Calu3 (cell line): Measurements from ENCODE around the gene ARL6IP5. TPM values are rescaled to one million over a fixed set of nuclear protein-coding genes. Genes with fewer than 3 reads are reported as not detected.

Experiments used
- BruUV-seq: library from RNA; stranded (reverse); fragments of 400-500 nt; replicated peaks from 2 replicates; lab custom pipeline; 2021; lab: Mats Ljungman, UMichigan
- CTCF ChIA-PET: fragments of 300-600 bp; sonication (Branson Sonifier 250); formaldehyde crosslinking; loops from one replicate; lab custom pipeline; 2022; ENCODE audit warnings: antibody characterized with exemption; lab: Charles Lee
- DNase-seq: peaks from one replicate; pipeline ENCODE4 v3.0.0; 2022
- H3K27ac Mint-ChIP-seq: one replicate; pipeline ENCODE4 v1.8.0; 2022; ENCODE audit warnings: mixed read lengths; ENCODE audit not compliant: unreplicated experiment
- H3K27me3 Mint-ChIP-seq: one replicate; pipeline ENCODE4 v1.8.0; 2022; ENCODE audit warnings: mixed read lengths; ENCODE audit not compliant: unreplicated experiment
- H3K36me3 Mint-ChIP-seq: one replicate; pipeline ENCODE4 v1.8.0; 2022; ENCODE audit warnings: mild to moderate bottlenecking, moderate library complexity, mixed read lengths; ENCODE audit not compliant: insufficient read depth, unreplicated experiment
- H3K4me1 Mint-ChIP-seq: one replicate; pipeline ENCODE4 v1.8.0; 2022; ENCODE audit warnings: mild to moderate bottlenecking, low read depth, mixed read lengths; ENCODE audit not compliant: unreplicated experiment
- H3K4me3 Mint-ChIP-seq: one replicate; pipeline ENCODE4 v1.8.0; 2022; ENCODE audit warnings: mild to moderate bottlenecking, low read depth, moderate library complexity, mixed read lengths; ENCODE audit not compliant: unreplicated experiment
- H3K9me3 Mint-ChIP-seq: one replicate; pipeline ENCODE4 v1.8.0; 2022; ENCODE audit warnings: low read depth, mixed read lengths; ENCODE audit not compliant: unreplicated experiment
- CTCF ChIP-seq: fragments of 200-600 bp; IDR thresholded peaks from one replicate; pipeline ENCODE4 v1.8.0; 2022; ENCODE audit warnings: antibody characterized with exemption; ENCODE audit not compliant: unreplicated experiment
- intact Hi-C: fragments of 100-400 bp; cut with micrococcal nuclease; formaldehyde crosslinking; loops from one replicate; pipeline ENCODE4 v1.10.0; 2022; ENCODE audit not compliant: unreplicated experiment
- total RNA-seq: library from RNA; stranded (reverse); gene quantifications from 2 replicates; pipeline ENCODE4 v1.2.3, GENCODE V29; 2022

ARL6IP5 gene
- total RNA-seq, 1 experiment from 2014 or later = 76.9 TPM

DNA sequence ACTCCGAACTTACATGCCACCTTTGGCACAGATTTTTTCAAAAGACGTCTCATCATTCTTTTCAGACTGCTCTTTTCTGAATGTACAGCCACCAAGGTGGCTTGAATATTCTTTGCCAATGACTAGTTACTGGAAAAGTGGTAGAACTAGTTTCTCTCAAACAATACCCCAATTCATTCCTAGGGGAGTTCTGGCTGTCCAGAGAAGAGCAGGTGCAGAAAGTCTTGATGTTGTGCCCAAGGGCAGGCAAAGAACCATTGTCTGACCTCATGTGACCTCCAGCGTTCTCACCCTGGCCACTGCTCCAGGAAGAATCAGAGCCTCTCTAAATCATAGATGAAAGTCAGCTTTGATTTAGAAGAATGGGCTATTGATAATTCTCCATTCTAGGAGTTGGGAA lies 32.2 kb downstream of the ARL6IP5 start:
- Mint-ChIP-seq H3K4me1 (peaks cover 39% of the 10 kb centered on the region), H3K27me3 (no peaks in the 10 kb centered on the region), H3K27ac (peak overlapping the region; percentile 91), H3K4me3 (peak overlapping the region; percentile 45), H3K9me3 (peaks cover 2% of the 10 kb centered on the region), H3K36me3 (peaks cover 5% of the 10 kb centered on the region)
- intact Hi-C loops = loop anchor here (2.0 kb wide), 1 partner anchor 30 kb away; no protein-coding TSS in a partner anchor
- BruUV-seq = no TSS peak
- CTCF ChIA-PET = interaction anchor here (1.7 kb wide), 1 partner anchor 11 kb away, joined by 8 read pairs; no protein-coding TSS in a partner anchor
- peak; percentile 76 for DNase-seq
- TF ChIP-seq CTCF = no peak

DNA sequence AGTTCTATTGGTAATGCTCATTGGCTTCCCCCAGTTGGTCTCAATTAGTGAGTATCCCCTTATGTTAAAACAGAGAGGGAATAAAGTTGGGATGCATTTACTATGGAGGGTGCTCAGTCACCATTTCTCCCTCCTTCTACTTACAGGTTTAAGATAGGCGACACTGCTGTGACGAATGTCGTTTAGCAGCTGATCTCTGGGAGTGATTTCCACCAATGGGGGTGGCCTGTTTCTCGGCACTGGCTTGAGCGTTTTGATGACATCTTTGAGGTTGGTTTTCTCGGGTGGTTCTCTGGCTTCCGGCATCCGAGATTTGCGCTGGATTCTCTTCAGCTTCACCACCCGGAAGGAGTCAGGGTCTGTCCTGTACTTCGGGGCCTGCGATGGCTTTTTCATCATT lies 33.8 kb downstream of the ARL6IP5 start:
- H3K4me1 Mint-ChIP-seq = peaks cover 41% of the 10 kb centered on the region
- no peak overlapping the region for H3K4me3 Mint-ChIP-seq
- peaks cover 5% of the 10 kb centered on the region for H3K36me3 Mint-ChIP-seq
- intact Hi-C loops = no loop called here
- no peak for DNase-seq
- no peak overlapping the region for H3K27ac Mint-ChIP-seq
- BruUV-seq = no TSS peak
- peaks cover 2% of the 10 kb centered on the region for H3K9me3 Mint-ChIP-seq
- CTCF ChIA-PET = interaction anchor here (0.6 kb wide), 1 partner anchor 268 kb away, joined by 3 read pairs; no protein-coding TSS in a partner anchor
- no peaks in the 10 kb centered on the region for H3K27me3 Mint-ChIP-seq
- TF ChIP-seq CTCF = no peak

DNA sequence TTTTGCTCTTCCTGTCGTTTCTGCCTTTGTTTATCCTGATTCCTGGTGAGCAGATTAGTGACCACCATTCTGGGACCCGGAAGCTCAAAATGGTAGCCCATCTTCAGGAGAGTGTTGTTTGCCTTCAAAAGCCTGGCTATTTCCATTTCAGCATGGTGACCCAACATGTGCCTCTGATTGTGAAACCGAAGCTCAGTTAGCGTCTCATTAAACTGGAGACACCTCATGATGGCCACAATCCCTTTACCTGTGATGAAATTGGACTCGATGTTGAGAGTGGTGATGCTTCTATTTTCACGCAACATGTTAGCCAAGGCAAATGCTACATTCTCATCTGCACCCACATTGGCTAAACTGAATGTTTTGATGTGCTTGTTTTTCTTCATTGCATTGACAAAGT lies 34.4 kb downstream of the ARL6IP5 start:
- intact Hi-C loops = no loop called here
- Mint-ChIP-seq H3K36me3 (peaks cover 5% of the 10 kb centered on the region), H3K4me3 (no peak overlapping the region), H3K27me3 (no peaks in the 10 kb centered on the region), H3K27ac (no peak overlapping the region), H3K9me3 (peaks cover 2% of the 10 kb centered on the region), H3K4me1 (peaks cover 36% of the 10 kb centered on the region)
- CTCF ChIA-PET = interaction anchor here (0.6 kb wide), 1 partner anchor 267 kb away, joined by 3 read pairs; no protein-coding TSS in a partner anchor
- no peak for TF ChIP-seq CTCF
- BruUV-seq = no TSS peak
- no peak for DNase-seq

DNA sequence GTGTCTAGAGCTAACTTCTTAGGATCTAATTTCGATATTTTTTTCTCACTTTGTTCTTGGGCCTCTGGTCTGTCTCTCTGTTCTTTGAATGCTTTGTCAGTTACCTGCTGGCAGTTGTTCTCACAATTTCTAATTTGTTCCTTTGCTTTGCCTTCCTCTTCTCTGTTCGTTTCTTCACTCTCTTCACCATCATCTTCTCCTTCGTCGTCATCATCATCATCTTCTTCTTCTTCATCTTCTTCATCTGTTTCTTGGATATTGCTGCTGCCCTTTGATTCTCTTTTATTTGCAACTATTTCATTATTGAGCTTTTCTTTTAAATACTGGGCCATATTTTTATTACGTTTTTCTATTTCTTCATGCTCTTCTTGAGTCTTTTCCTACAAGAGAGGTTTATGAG lies 34.9 kb downstream of the ARL6IP5 start:
- BruUV-seq = no TSS peak
- H3K4me1 Mint-ChIP-seq = peaks cover 36% of the 10 kb centered on the region
- no peak overlapping the region for H3K27ac Mint-ChIP-seq
- no peak for DNase-seq
- intact Hi-C loops = loop anchor here (5.0 kb wide), 1 partner anchor 553 kb away; no protein-coding TSS in a partner anchor
- peaks cover 2% of the 10 kb centered on the region for H3K9me3 Mint-ChIP-seq
- CTCF ChIA-PET = no interaction called here
- H3K4me3 Mint-ChIP-seq = no peak overlapping the region
- TF ChIP-seq CTCF = no peak
- H3K27me3 Mint-ChIP-seq = no peaks in the 10 kb centered on the region
- peaks cover 5% of the 10 kb centered on the region for H3K36me3 Mint-ChIP-seq
